ENCODE results near the gene TAS2R42.

The TAS2R42 gene

GRCh38 chr12:11143352-11143751 is 43.4 kb downstream of the TAS2R42 start:
- no peak for DNase-seq

- DNase-seq = no peak
Measured at GRCh38 chr12:11136075-11136474, 50.7 kb downstream of the TAS2R42 start.
